GM21723 (cell line): ENCODE results near the gene IL1RAPL2.

Experiments
- ATAC-seq: cut with Tn5 transposase; IDR thresholded peaks from one replicate; pipeline ENCODE4 v1.9.1; 2021; ENCODE audit warnings: mild to moderate bottlenecking, moderate library complexity; ENCODE audit not compliant: unreplicated experiment

IL1RAPL2 gene

GRCh38 chrX:105349476-105349875 is 783.5 kb downstream of the IL1RAPL2 start:
- no peak for ATAC-seq

GRCh38 chrX:105375816-105376215 is 809.8 kb downstream of the IL1RAPL2 start:
- no peak for ATAC-seq

GRCh38 chrX:105424729-105425128 is 858.7 kb downstream of the IL1RAPL2 start:
- ATAC-seq: no peak

GRCh38 chrX:105451401-105451800 is 885.4 kb downstream of the IL1RAPL2 start:
- no peak for ATAC-seq

GRCh38 chrX:105458846-105459245 is 892.8 kb downstream of the IL1RAPL2 start:
- ATAC-seq: no peak

GRCh38 chrX:105460376-105460775 is 894.4 kb downstream of the IL1RAPL2 start:
- ATAC-seq: no peak

- ATAC-seq: no peak
Measured at GRCh38 chrX:105461016-105461415, 895.0 kb downstream of the IL1RAPL2 start.

- no peak for ATAC-seq
Measured at GRCh38 chrX:105462186-105462585, 896.2 kb downstream of the IL1RAPL2 start.

- ATAC-seq: no peak
Measured at GRCh38 chrX:105463473-105463872, 897.5 kb downstream of the IL1RAPL2 start.

- ATAC-seq: no peak
Measured at GRCh38 chrX:105464618-105465017, 898.6 kb downstream of the IL1RAPL2 start.

GRCh38 chrX:105468741-105469140 is 902.7 kb downstream of the IL1RAPL2 start:
- ATAC-seq: no peak

GRCh38 chrX:105471597-105471996 is 905.6 kb downstream of the IL1RAPL2 start:
- ATAC-seq: no peak

- no peak for ATAC-seq
Measured at GRCh38 chrX:105475801-105476200, 909.8 kb downstream of the IL1RAPL2 start.

- no peak for ATAC-seq
Measured at GRCh38 chrX:105477351-105477750, 911.4 kb downstream of the IL1RAPL2 start.

- no peak for ATAC-seq
Measured at GRCh38 chrX:105480646-105481310, 914.8 kb downstream of the IL1RAPL2 start.

- no peak for ATAC-seq
Measured at GRCh38 chrX:105483011-105483410, 917.0 kb downstream of the IL1RAPL2 start.

- no peak for ATAC-seq
Measured at GRCh38 chrX:105488716-105489115, 922.7 kb downstream of the IL1RAPL2 start.

- no peak for ATAC-seq
Measured at GRCh38 chrX:105495376-105495775, 929.4 kb downstream of the IL1RAPL2 start.

- ATAC-seq: no peak
Measured at GRCh38 chrX:105502336-105502735, 936.3 kb downstream of the IL1RAPL2 start.

GRCh38 chrX:105515561-105515960 is 949.6 kb downstream of the IL1RAPL2 start:
- no peak for ATAC-seq

GRCh38 chrX:105526431-105526830 is 960.4 kb downstream of the IL1RAPL2 start:
- no peak for ATAC-seq

- no peak for ATAC-seq
Measured at GRCh38 chrX:105527759-105528158, 961.8 kb downstream of the IL1RAPL2 start.

GRCh38 chrX:105533951-105534350 is 968.0 kb downstream of the IL1RAPL2 start:
- no peak for ATAC-seq
